Measurements from ENCODE around the gene LYRM9. TPM values are rescaled to one million over a fixed set of nuclear protein-coding genes. Genes with fewer than 3 reads are reported as not detected.

Gene LYRM9
- polyA plus RNA-seq, 1 donor from 2014 or later: 83.8 TPM

GRCh38 chr17:27939474-27940465 is 46.6 kb upstream of the LYRM9 start:
- no peak overlapping the region for H3K4me3 ChIP-seq (ENCODE audit: low read length)
- H3K9ac ChIP-seq (ENCODE audit: low read length): peak overlapping the region; percentile 7
- H3K4me2 ChIP-seq (ENCODE audit: low read length): no peak overlapping the region
- H4K20me1 ChIP-seq (ENCODE audit: insufficient read depth): no peaks in the 10 kb centered on the region
- no peaks in the 10 kb centered on the region for H3K27me3 ChIP-seq (ENCODE audit: insufficient read depth, low read depth, low read length)
- no peaks in the 10 kb centered on the region for H3K9me2 ChIP-seq (ENCODE audit: insufficient read depth, low read length)
- no peaks in the 10 kb centered on the region for H3K36me3 ChIP-seq (ENCODE audit: insufficient read depth, low read length)
- H3K27ac ChIP-seq (ENCODE audit: low read length): no peak overlapping the region
- H3K9me3 ChIP-seq (ENCODE audit: low read length): no peaks in the 10 kb centered on the region
- no peaks in the 10 kb centered on the region for H3K79me2 ChIP-seq (replicated peaks; ENCODE audit: insufficient read depth, low read length)
- TF ChIP-seq EP300 (conservative IDR thresholded peaks at IDR 0.05; ENCODE audit: poor library complexity, severe bottlenecking) (no peak), EZH2 (IDR thresholded peaks at IDR 0.05; ENCODE audit: borderline replicate concordance, insufficient read depth, low read length, poor library complexity, severe bottlenecking) (no peak), REST (IDR thresholded peaks at IDR 0.05; ENCODE audit: borderline replicate concordance) (no peak), MXI1 (conservative IDR thresholded peaks at IDR 0.05; ENCODE audit: poor library complexity, severe bottlenecking) (no peak), RAD21 (conservative IDR thresholded peaks at IDR 0.05) (no peak)
- H3F3A ChIP-seq (ENCODE audit: insufficient read depth, low read length, poor library complexity, severe bottlenecking): no peaks in the 10 kb centered on the region
- no peak overlapping the region for H2AFZ ChIP-seq (ENCODE audit: low read depth, low read length)

- H2AFZ ChIP-seq (ENCODE audit: low read depth, low read length): no peak overlapping the region
- no peaks in the 10 kb centered on the region for H3K36me3 ChIP-seq (ENCODE audit: insufficient read depth, low read length)
- no peaks in the 10 kb centered on the region for H4K20me1 ChIP-seq (ENCODE audit: insufficient read depth)
- H3K9ac ChIP-seq (ENCODE audit: low read length): no peak overlapping the region
- no peaks in the 10 kb centered on the region for H3K9me2 ChIP-seq (ENCODE audit: insufficient read depth, low read length)
- H3K27ac ChIP-seq (ENCODE audit: low read length): no peak overlapping the region
- H3K9me3 ChIP-seq (ENCODE audit: low read length): no peaks in the 10 kb centered on the region
- TF ChIP-seq TAF1 (IDR thresholded peaks at IDR 0.05; ENCODE audit: low read depth) (no peak), POLR2AphosphoS5 (IDR thresholded peaks at IDR 0.05) (no peak), CTCF (IDR thresholded peaks at IDR 0.05; ENCODE audit: poor library complexity, severe bottlenecking) (no peak), REST (IDR thresholded peaks at IDR 0.05; ENCODE audit: borderline replicate concordance) (no peak), EZH2 (IDR thresholded peaks at IDR 0.05; ENCODE audit: borderline replicate concordance, insufficient read depth, low read length, poor library complexity, severe bottlenecking) (no peak), SMC3 (conservative IDR thresholded peaks at IDR 0.05; ENCODE audit: poor library complexity) (no peak), RAD21 (conservative IDR thresholded peaks at IDR 0.05) (no peak), EP300 (conservative IDR thresholded peaks at IDR 0.05; ENCODE audit: poor library complexity, severe bottlenecking) (no peak)
- no peak overlapping the region for H3K4me2 ChIP-seq (ENCODE audit: low read length)
- H3K79me2 ChIP-seq (replicated peaks; ENCODE audit: insufficient read depth, low read length): no peaks in the 10 kb centered on the region
- no peaks in the 10 kb centered on the region for H3F3A ChIP-seq (ENCODE audit: insufficient read depth, low read length, poor library complexity, severe bottlenecking)
- no peak overlapping the region for H3K4me3 ChIP-seq (ENCODE audit: low read length)
- H3K27me3 ChIP-seq (ENCODE audit: insufficient read depth, low read depth, low read length): no peaks in the 10 kb centered on the region
These were observed 45.7 kb upstream of the LYRM9 start for GRCh38 chr17:27938864-27939263.
